Pulmonary artery endothelial cell (primary cell): ENCODE measurements around the gene BAX. TPM values are rescaled to one million over a fixed set of nuclear protein-coding genes. Genes with fewer than 3 reads are reported as not detected.

Source experiments
- DNase-seq: peaks from one replicate; pipeline ENCODE4 v3.0.0-alpha.2; 2011; ENCODE audit warnings: low read depth, low spot score
- total RNA-seq: library from RNA; depleted of rRNA; stranded (reverse); fragments of >200 nt; gene quantifications from 2 replicates; pipeline ENCODE4 v1.2.3, GENCODE V29; 2014

Gene BAX
- total RNA-seq, 1 donor from 2014 or later: 130 TPM

GRCh38 chr19:48985711-48986110 is 31.0 kb downstream of the BAX start:
- DNase-seq: no peak

- DNase-seq: no peak
Observed at GRCh38 chr19:48986211-48986610, 31.5 kb downstream of the BAX start.

- no peak for DNase-seq
Observed at GRCh38 chr19:48987323-48987722, 32.6 kb downstream of the BAX start.

GRCh38 chr19:48988286-48988685 is 33.6 kb downstream of the BAX start:
- no peak for DNase-seq

- DNase-seq: no peak
Observed at GRCh38 chr19:48988860-48989259, 34.2 kb downstream of the BAX start.

GRCh38 chr19:48989701-48990291 is 35.1 kb downstream of the BAX start:
- no peak for DNase-seq

GRCh38 chr19:48990400-48990799 is 35.7 kb downstream of the BAX start:
- DNase-seq: no peak

- no peak for DNase-seq
Observed at GRCh38 chr19:48991011-48991609, 36.4 kb downstream of the BAX start.

- DNase-seq: peak; percentile 32
Observed at GRCh38 chr19:48991873-48992580, 37.4 kb downstream of the BAX start.

GRCh38 chr19:48992581-48993174 is 38.0 kb downstream of the BAX start:
- no peak for DNase-seq

- peak; percentile 96 for DNase-seq
Observed at GRCh38 chr19:48993175-48994034, 38.7 kb downstream of the BAX start, which contains the start of the genes GYS1 and RUVBL2. Gene GYS1 (minus strand): TSS chr19:48993309. CDS start chr19:48993112, 197 bp downstream. Gene RUVBL2 (plus strand): TSS chr19:48993887. CDS start chr19:48993912, 25 bp downstream.

GRCh38 chr19:48994035-48994386 is 39.3 kb downstream of the BAX start:
- no peak for DNase-seq

- no peak for DNase-seq
Observed at GRCh38 chr19:48997972-48998371, 43.3 kb downstream of the BAX start.

- peak; percentile 30 for DNase-seq
Observed at GRCh38 chr19:48999481-49000325, 45.0 kb downstream of the BAX start.

GRCh38 chr19:49004133-49004532 is 49.5 kb downstream of the BAX start:
- DNase-seq: no peak

GRCh38 chr19:49004964-49005614 is 50.4 kb downstream of the BAX start:
- no peak for DNase-seq

GRCh38 chr19:49006905-49007304 is 52.2 kb downstream of the BAX start:
- DNase-seq: no peak

GRCh38 chr19:49009828-49010227 is 55.2 kb downstream of the BAX start:
- DNase-seq: no peak

- DNase-seq: no peak
Observed at GRCh38 chr19:49010453-49010852, 55.8 kb downstream of the BAX start.

- no peak for DNase-seq
Observed at GRCh38 chr19:49011194-49011593, 56.5 kb downstream of the BAX start.
